GM19455 (cell line): Measurements from ENCODE around the gene GRIN2C.

Source experiments
- ATAC-seq: cut with Tn5 transposase; IDR thresholded peaks from one replicate; pipeline ENCODE4 v1.9.1; 2021; ENCODE audit not compliant: unreplicated experiment

GRIN2C gene

GRCh38 chr17:74850310-74850709 lies 9.4 kb downstream of the GRIN2C start:
- no peak for ATAC-seq

- no peak for ATAC-seq
These were observed 10.9 kb downstream of the GRIN2C start for GRCh38 chr17:74848656-74849399.

GRCh38 chr17:74846621-74847020 lies 13.1 kb downstream of the GRIN2C start:
- ATAC-seq = no peak

GRCh38 chr17:74843352-74843627 lies 16.4 kb downstream of the GRIN2C start:
- no peak for ATAC-seq

GRCh38 chr17:74842599-74843351 lies 16.9 kb downstream of the GRIN2C start:
- ATAC-seq = no peak

- no peak for ATAC-seq
These were observed 17.5 kb downstream of the GRIN2C start for GRCh38 chr17:74842146-74842598.

- no peak for ATAC-seq
These were observed 18.6 kb downstream of the GRIN2C start for GRCh38 chr17:74840989-74841666.

- ATAC-seq = no peak
These were observed 19.5 kb downstream of the GRIN2C start for GRCh38 chr17:74839990-74840852.

- ATAC-seq = no peak
These were observed 21.4 kb downstream of the GRIN2C start for GRCh38 chr17:74838274-74838673.

GRCh38 chr17:74836691-74837467 lies 22.8 kb downstream of the GRIN2C start:
- ATAC-seq = no peak

GRCh38 chr17:74836191-74836590 lies 23.5 kb downstream of the GRIN2C start:
- no peak for ATAC-seq

- ATAC-seq = no peak
These were observed 25.9 kb downstream of the GRIN2C start for GRCh38 chr17:74833501-74834377.

- no peak for ATAC-seq
These were observed 27.3 kb downstream of the GRIN2C start for GRCh38 chr17:74832421-74832820.

GRCh38 chr17:74831444-74832146 lies 28.1 kb downstream of the GRIN2C start:
- no peak for ATAC-seq

GRCh38 chr17:74830861-74831260 lies 28.8 kb downstream of the GRIN2C start:
- no peak for ATAC-seq

GRCh38 chr17:74827800-74828199 lies 31.9 kb downstream of the GRIN2C start:
- no peak for ATAC-seq

- ATAC-seq = no peak
These were observed 33.5 kb downstream of the GRIN2C start for GRCh38 chr17:74825952-74826719.
